Panc1 (cell line): ENCODE data around the gene ARL15. TPM values are rescaled to one million over a fixed set of nuclear protein-coding genes. Genes with fewer than 3 reads are reported as not detected.

Experiments used
- ATAC-seq: fragments of 200-7000 bp; cut with Tn5 transposase; 2 replicates; pipeline ENCODE4 v1.9.1; 2020; ENCODE audit warnings: mild to moderate bottlenecking, moderate library complexity
- BruUV-seq: library from RNA; stranded (reverse); fragments of 400-500 nt; replicated peaks from 2 replicates; lab custom pipeline; 2021; lab: Mats Ljungman, UMichigan
- CTCF ChIA-PET: fragments of 300-600 bp; sonication (Branson Sonifier 250); formaldehyde crosslinking; loops from one replicate; lab custom pipeline; 2022; ENCODE audit warnings: antibody characterized with exemption; lab: Charles Lee
- POLR2A ChIA-PET: fragments of 300-600 bp; sonication (Branson Sonifier 250); formaldehyde crosslinking; loops from one replicate; lab custom pipeline; 2022; ENCODE audit warnings: antibody characterized with exemption; lab: Charles Lee
- DNase-seq: peaks from one replicate; pipeline ENCODE4 v3.0.0-alpha.2; 2010; ENCODE audit warnings: low read depth, low spot score
- H3K27ac ChIP-seq: 2 replicates; pipeline ENCODE4 v1.5.1; 2011; ENCODE audit warnings: mild to moderate bottlenecking, low read length, inconsistent platforms
- H3K27me3 ChIP-seq: fragments of 200-500 bp; sonication (Bioruptor generic); 2 replicates; pipeline ENCODE4 v1.6.0; 2014; ENCODE audit warnings: low read length, inconsistent platforms; ENCODE audit not compliant: control insufficient read depth, insufficient read depth
- H3K36me3 ChIP-seq: fragments of 200-500 bp; sonication (Bioruptor generic); 2 replicates; pipeline ENCODE4 v1.5.1; 2014; ENCODE audit warnings: inconsistent platforms, mild to moderate bottlenecking, low read length, moderate library complexity; ENCODE audit not compliant: control insufficient read depth, insufficient read depth
- H3K4me1 ChIP-seq: 2 replicates; pipeline ENCODE4 v1.5.1; 2011; ENCODE audit warnings: inconsistent platforms, mild to moderate bottlenecking, low read length, moderate library complexity; ENCODE audit not compliant: control insufficient read depth, insufficient read depth
- H3K4me3 ChIP-seq, 2 experiments: 2 replicates each; pipeline ENCODE4 v1.5.1; 2011 to 2012; ENCODE audit warnings: low read depth in 2 of 2, low read length in 2 of 2, mild to moderate bottlenecking in 2 of 2, inconsistent platforms in 1 of 2, moderate library complexity in 1 of 2
- H3K9me3 ChIP-seq: fragments of 200-500 bp; sonication (Bioruptor generic); 2 replicates; pipeline ENCODE4 v1.5.1; 2014; ENCODE audit warnings: low read depth, mild to moderate bottlenecking, inconsistent platforms, low read length, moderate library complexity; ENCODE audit not compliant: control insufficient read depth, insufficient read depth
- POLR2AphosphoS5 ChIP-seq: IDR thresholded peaks from 2 replicates; pipeline ENCODE4 v1.6.1; 2012; ENCODE audit warnings: mild to moderate bottlenecking, low read depth, low read length, moderate library complexity
- SIN3A ChIP-seq: IDR thresholded peaks from 2 replicates; pipeline ENCODE4 v1.6.1; 2012; ENCODE audit warnings: low read depth, mild to moderate bottlenecking, low read length, moderate library complexity, borderline replicate concordance; ENCODE audit not compliant: insufficient read depth
- TCF7L2 ChIP-seq: IDR thresholded peaks from 2 replicates; pipeline ENCODE4 v1.6.1; 2011; ENCODE audit warnings: mild to moderate bottlenecking, low read depth, low read length, inconsistent platforms
- in situ Hi-C: cut with HindIII; loops from 2 replicates; pipeline ENCODE4 v1.10.0; 2016; ENCODE audit warnings: low sequenced_read_pairs, low pct_unique_long_range_greater_than_20kb
- intact Hi-C: fragments of 100-400 bp; cut with micrococcal nuclease; formaldehyde crosslinking; loops from one replicate; pipeline ENCODE4 v1.10.0; 2022; ENCODE audit not compliant: unreplicated experiment
- total RNA-seq: library from RNA; stranded (reverse); gene quantifications from one replicate; pipeline ENCODE4 v1.2.1, GENCODE V29; 2021; ENCODE audit not compliant: unreplicated experiment
- TF ChIP-seq, protein P1 (sequence below), 2 experiments: IDR thresholded peaks; 2 replicates each; pipeline ENCODE4 v1.6.1; 2011 to 2012; ENCODE audit warnings: low read depth in 2 of 2, control low read depth in 1 of 2, low read length in 1 of 2, mild to moderate bottlenecking in 1 of 2, moderate library complexity in 1 of 2; ENCODE audit not compliant: insufficient read depth in 1 of 2
- TF ChIP-seq, protein P2 (sequence below): fragments of 450-650 bp; IDR thresholded peaks from 2 replicates; pipeline ENCODE4 v1.5.1; 2017; ENCODE audit warnings: mild to moderate bottlenecking

The ARL15 gene
- total RNA-seq, 1 experiment from 2014 or later: 16.5 TPM

DNA sequence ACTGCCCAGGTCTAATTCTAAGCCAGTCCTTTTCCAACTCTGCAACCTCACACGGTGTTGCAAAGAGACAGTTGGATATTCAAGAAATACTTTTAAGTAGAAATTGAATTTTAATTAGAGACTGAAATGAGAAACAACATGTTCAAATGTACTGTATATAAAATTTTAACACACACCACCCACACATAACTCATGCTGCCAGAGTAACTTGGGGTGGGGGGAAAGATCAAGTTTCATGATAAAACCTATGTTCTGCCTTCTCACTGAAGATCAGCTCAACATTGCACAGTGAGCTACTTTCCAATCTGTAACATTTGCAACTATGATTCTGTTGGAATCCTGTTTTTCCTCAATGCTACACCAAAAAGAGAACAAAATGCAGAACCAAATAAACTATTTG, 17.5 kb downstream of the ARL15 start:
- ChIA-PET CTCF (no interaction called here), POLR2A (no interaction called here)
- DNase-seq (no peak), ATAC-seq (no peak)
- Histone ChIP-seq H3K4me1 (peaks cover 3% of the 10 kb centered on the region; the same call in 1 of the 2 replicates), H3K4me3 (no peak overlapping the region), H3K27me3 (no peaks in the 10 kb centered on the region), H3K27ac (no peak overlapping the region), H3K9me3 (no peaks in the 10 kb centered on the region), H3K36me3 (no peaks in the 10 kb centered on the region)
- BruUV-seq: no TSS peak
- in situ Hi-C loops: no loop called here
- TF ChIP-seq POLR2AphosphoS5: no peak
- TF ChIP-seq TCF7L2: no peak
- TF ChIP-seq, protein P1, sequence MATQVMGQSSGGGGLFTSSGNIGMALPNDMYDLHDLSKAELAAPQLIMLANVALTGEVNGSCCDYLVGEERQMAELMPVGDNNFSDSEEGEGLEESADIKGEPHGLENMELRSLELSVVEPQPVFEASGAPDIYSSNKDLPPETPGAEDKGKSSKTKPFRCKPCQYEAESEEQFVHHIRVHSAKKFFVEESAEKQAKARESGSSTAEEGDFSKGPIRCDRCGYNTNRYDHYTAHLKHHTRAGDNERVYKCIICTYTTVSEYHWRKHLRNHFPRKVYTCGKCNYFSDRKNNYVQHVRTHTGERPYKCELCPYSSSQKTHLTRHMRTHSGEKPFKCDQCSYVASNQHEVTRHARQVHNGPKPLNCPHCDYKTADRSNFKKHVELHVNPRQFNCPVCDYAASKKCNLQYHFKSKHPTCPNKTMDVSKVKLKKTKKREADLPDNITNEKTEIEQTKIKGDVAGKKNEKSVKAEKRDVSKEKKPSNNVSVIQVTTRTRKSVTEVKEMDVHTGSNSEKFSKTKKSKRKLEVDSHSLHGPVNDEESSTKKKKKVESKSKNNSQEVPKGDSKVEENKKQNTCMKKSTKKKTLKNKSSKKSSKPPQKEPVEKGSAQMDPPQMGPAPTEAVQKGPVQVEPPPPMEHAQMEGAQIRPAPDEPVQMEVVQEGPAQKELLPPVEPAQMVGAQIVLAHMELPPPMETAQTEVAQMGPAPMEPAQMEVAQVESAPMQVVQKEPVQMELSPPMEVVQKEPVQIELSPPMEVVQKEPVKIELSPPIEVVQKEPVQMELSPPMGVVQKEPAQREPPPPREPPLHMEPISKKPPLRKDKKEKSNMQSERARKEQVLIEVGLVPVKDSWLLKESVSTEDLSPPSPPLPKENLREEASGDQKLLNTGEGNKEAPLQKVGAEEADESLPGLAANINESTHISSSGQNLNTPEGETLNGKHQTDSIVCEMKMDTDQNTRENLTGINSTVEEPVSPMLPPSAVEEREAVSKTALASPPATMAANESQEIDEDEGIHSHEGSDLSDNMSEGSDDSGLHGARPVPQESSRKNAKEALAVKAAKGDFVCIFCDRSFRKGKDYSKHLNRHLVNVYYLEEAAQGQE (IDR thresholded peaks at IDR 0.05; ENCODE audit: insufficient read depth in 1 of 2, low read depth in 2 of 2, low read length in 1 of 2): no peak
- TF ChIP-seq SIN3A: no peak
- TF ChIP-seq, protein P2, sequence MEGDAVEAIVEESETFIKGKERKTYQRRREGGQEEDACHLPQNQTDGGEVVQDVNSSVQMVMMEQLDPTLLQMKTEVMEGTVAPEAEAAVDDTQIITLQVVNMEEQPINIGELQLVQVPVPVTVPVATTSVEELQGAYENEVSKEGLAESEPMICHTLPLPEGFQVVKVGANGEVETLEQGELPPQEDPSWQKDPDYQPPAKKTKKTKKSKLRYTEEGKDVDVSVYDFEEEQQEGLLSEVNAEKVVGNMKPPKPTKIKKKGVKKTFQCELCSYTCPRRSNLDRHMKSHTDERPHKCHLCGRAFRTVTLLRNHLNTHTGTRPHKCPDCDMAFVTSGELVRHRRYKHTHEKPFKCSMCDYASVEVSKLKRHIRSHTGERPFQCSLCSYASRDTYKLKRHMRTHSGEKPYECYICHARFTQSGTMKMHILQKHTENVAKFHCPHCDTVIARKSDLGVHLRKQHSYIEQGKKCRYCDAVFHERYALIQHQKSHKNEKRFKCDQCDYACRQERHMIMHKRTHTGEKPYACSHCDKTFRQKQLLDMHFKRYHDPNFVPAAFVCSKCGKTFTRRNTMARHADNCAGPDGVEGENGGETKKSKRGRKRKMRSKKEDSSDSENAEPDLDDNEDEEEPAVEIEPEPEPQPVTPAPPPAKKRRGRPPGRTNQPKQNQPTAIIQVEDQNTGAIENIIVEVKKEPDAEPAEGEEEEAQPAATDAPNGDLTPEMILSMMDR: no peak
- intact Hi-C loops: no loop called here

DNA sequence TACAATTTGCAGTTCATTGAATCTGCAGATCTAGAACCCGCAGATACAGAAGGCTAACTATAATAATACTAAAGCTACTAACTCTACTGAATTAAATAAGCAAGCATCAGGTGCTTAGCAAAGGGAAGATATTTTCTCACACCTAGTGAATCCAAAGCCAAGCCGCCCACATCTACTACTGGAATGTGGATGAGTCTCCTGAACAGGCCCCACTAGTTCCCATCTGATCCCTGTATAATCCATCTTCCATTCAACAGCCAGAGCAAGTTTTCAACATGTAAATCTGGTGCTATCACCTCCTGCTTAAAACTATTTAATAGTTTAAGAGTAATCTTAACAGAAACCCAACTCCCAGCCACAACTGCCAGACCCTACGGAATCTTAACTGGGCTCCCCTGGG, 18.9 kb downstream of the ARL15 start:
- in situ Hi-C loops: no loop called here
- no TSS peak for BruUV-seq

More for the DNA sequence above, 18.9 kb downstream of the ARL15 start:
- H3K27ac ChIP-seq: no peak overlapping the region
- no peak for DNase-seq
- CTCF ChIA-PET: no interaction called here
- POLR2A ChIA-PET: no interaction called here
- no peaks in the 10 kb centered on the region for H3K27me3 ChIP-seq
- H3K4me3 ChIP-seq: no peak overlapping the region
- H3K9me3 ChIP-seq: no peaks in the 10 kb centered on the region
- TF ChIP-seq, protein P2: no peak
- TF ChIP-seq, protein P1 (IDR thresholded peaks at IDR 0.05; ENCODE audit: insufficient read depth in 1 of 2, low read depth in 2 of 2, low read length in 1 of 2): no peak
- TF ChIP-seq TCF7L2 (no peak), POLR2AphosphoS5 (no peak), SIN3A (no peak)
- intact Hi-C loops: no loop called here
- peaks cover 3% of the 10 kb centered on the region; the same call in 1 of the 2 replicates for H3K4me1 ChIP-seq
- no peak for ATAC-seq
- no peaks in the 10 kb centered on the region for H3K36me3 ChIP-seq
